Measurements from ENCODE around the gene KCNAB1.

The KCNAB1 gene

DNA sequence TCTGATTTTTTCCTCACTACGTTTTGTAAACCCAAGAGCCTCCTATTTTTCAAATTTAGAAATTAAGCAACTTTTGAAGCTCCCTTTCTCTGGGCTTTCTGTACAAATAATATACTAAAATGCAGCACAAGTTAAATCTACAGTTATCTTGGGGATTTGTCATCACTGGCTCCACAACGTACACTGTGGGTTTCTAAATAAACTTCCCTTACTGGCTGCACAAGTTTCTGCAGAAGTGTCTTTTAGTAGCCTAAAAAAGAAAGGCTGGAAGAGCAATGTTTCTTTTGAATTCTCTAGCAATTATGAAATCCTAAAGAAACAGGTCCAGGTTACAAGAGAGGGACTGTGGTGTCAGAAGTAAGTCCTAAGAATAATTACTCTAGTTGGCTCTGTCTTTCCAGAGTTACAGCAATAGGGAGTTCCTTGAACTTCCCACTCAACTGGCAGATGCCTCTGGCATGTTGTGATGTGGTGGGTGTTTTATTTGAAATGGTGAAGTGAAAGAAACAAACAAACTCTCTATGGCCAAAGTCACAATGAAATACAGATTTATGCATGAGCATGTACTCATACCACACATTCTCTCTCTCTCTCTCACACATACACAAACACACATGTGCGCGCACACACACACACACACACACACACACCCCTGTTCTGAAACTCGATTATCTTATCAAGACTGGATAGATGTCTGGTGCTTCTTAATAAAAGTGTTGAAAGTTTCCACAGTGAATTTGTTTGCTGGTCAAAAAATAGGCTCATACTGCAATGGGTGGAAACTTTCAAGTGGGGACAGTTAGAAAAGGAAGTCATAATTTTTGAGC, 236.4 kb downstream of the KCNAB1 start:
- no peak for DNase-seq (ENCODE audit: low read depth)
- TF ChIP-seq, protein P1, sequence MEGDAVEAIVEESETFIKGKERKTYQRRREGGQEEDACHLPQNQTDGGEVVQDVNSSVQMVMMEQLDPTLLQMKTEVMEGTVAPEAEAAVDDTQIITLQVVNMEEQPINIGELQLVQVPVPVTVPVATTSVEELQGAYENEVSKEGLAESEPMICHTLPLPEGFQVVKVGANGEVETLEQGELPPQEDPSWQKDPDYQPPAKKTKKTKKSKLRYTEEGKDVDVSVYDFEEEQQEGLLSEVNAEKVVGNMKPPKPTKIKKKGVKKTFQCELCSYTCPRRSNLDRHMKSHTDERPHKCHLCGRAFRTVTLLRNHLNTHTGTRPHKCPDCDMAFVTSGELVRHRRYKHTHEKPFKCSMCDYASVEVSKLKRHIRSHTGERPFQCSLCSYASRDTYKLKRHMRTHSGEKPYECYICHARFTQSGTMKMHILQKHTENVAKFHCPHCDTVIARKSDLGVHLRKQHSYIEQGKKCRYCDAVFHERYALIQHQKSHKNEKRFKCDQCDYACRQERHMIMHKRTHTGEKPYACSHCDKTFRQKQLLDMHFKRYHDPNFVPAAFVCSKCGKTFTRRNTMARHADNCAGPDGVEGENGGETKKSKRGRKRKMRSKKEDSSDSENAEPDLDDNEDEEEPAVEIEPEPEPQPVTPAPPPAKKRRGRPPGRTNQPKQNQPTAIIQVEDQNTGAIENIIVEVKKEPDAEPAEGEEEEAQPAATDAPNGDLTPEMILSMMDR (IDR thresholded peaks at IDR 0.05; ENCODE audit: control insufficient read depth, insufficient read depth, low read depth, low read length, missing control alignments): no peak
- H3K4me3 ChIP-seq (ENCODE audit: control insufficient read depth, low read depth, low read length): no peak overlapping the region

- TF ChIP-seq, protein P1 (IDR thresholded peaks at IDR 0.05; ENCODE audit: control insufficient read depth, insufficient read depth, low read depth, low read length, missing control alignments): no peak
- no peak overlapping the region for H3K4me3 ChIP-seq (ENCODE audit: control insufficient read depth, low read depth, low read length)
- no peak for DNase-seq (ENCODE audit: low read depth)
Observed at GRCh38 chr3:156358232-156358631, 237.9 kb downstream of the KCNAB1 start.

GRCh38 chr3:156359368-156359767, 239.0 kb downstream of the KCNAB1 start:
- no peak overlapping the region for H3K4me3 ChIP-seq (ENCODE audit: control insufficient read depth, low read depth, low read length)
- TF ChIP-seq, protein P1 (IDR thresholded peaks at IDR 0.05; ENCODE audit: control insufficient read depth, insufficient read depth, low read depth, low read length, missing control alignments): no peak
- DNase-seq (ENCODE audit: low read depth): no peak

- no peak overlapping the region for H3K4me3 ChIP-seq (ENCODE audit: control insufficient read depth, low read depth, low read length)
- DNase-seq (ENCODE audit: low read depth): no peak
Observed at GRCh38 chr3:156360083-156360482, 239.7 kb downstream of the KCNAB1 start.

DNA sequence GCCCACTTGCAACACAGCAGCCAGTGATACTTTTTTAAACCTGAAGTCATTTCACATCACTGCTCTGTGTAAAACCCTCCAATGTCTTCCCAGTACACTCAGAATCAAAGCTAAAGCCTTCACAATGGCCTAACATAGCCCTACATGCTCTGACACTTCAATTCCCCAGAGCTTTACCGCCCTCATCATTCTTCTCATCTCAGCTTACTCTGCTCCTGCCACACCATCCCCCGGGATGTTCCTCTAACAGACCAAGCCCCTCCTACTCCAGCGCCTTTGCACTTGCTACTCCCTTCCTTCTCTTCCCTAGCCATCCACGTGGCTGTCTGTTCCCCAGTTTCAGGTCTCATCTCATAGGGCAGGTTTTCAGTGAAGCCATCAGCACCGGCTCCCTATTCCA, 240.6 kb downstream of the KCNAB1 start:
- DNase-seq (ENCODE audit: low read depth): no peak
- TF ChIP-seq, protein P1 (IDR thresholded peaks at IDR 0.05; ENCODE audit: control insufficient read depth, insufficient read depth, low read depth, low read length, missing control alignments): no peak
- no peak overlapping the region for H3K4me3 ChIP-seq (ENCODE audit: control insufficient read depth, low read depth, low read length)

More at GRCh38 chr3:156360083-156360482, 239.7 kb downstream of the KCNAB1 start:
- TF ChIP-seq, protein P1 (IDR thresholded peaks at IDR 0.05; ENCODE audit: control insufficient read depth, insufficient read depth, low read depth, low read length, missing control alignments): no peak

GRCh38 chr3:156366559-156366958, 246.2 kb downstream of the KCNAB1 start:
- TF ChIP-seq, protein P1 (IDR thresholded peaks at IDR 0.05; ENCODE audit: control insufficient read depth, insufficient read depth, low read depth, low read length, missing control alignments): no peak
- no peak overlapping the region for H3K4me3 ChIP-seq (ENCODE audit: control insufficient read depth, low read depth, low read length)
- DNase-seq (ENCODE audit: low read depth): no peak

All from AG09309 (cell line).